Fibroblast of lung (primary cell): ENCODE measurements around the gene KCNK4. TPM values are rescaled to one million over a fixed set of nuclear protein-coding genes. Genes with fewer than 3 reads are reported as not detected.

Source experiments
- DNase-seq, 2 donors: peaks; one replicate each; pipeline versions ENCODE4 v3.0.0 to v3.0.0-alpha.2; 2010; ENCODE audit warnings: low read depth in 2 of 2
- H2AFZ ChIP-seq: 2 replicates; pipeline ENCODE4 v1.5.1; 2012; ENCODE audit warnings: low read length, control low read depth, inconsistent platforms
- H3K27ac ChIP-seq: 2 replicates; pipeline ENCODE4 v1.5.1; 2011; ENCODE audit warnings: low read length, control low read depth; ENCODE audit not compliant: insufficient read depth
- H3K27me3 ChIP-seq: 2 replicates; pipeline ENCODE4 v1.5.1; 2011; ENCODE audit warnings: mild to moderate bottlenecking, low read length; ENCODE audit not compliant: control insufficient read depth, insufficient read depth
- H3K36me3 ChIP-seq: 2 replicates; pipeline ENCODE4 v1.5.1; 2011; ENCODE audit warnings: low read length; ENCODE audit not compliant: control insufficient read depth, insufficient read depth
- H3K4me1 ChIP-seq: 2 replicates; pipeline ENCODE4 v1.5.1; 2011; ENCODE audit warnings: low read length; ENCODE audit not compliant: control insufficient read depth, insufficient read depth; ENCODE audit errors: extremely low read depth
- H3K4me2 ChIP-seq: 2 replicates; pipeline ENCODE4 v1.5.1; 2011; ENCODE audit warnings: low read length, control low read depth; ENCODE audit not compliant: insufficient read depth; ENCODE audit errors: extremely low read depth
- H3K4me3 ChIP-seq, 4 experiments: fragments of 200-600 bp in 1 of 4; sonication (generic) in 1 of 4; replicated peaks in 1 of 4; 2 replicates each; pipeline ENCODE4 v1.5.1; 2011 to 2016; ENCODE audit warnings: low read length in 4 of 4, low read depth in 3 of 4, mild to moderate bottlenecking in 3 of 4, control low read depth in 2 of 4, inconsistent platforms in 1 of 4, mixed read lengths in 1 of 4; ENCODE audit not compliant: insufficient read depth in 1 of 4; ENCODE audit errors: control extremely low read depth in 1 of 4
- H3K79me2 ChIP-seq: 2 replicates; pipeline ENCODE4 v1.5.1; 2012; ENCODE audit warnings: mild to moderate bottlenecking, low read length, inconsistent platforms; ENCODE audit not compliant: control insufficient read depth, insufficient read depth
- H3K9ac ChIP-seq: 2 replicates; pipeline ENCODE4 v1.5.1; 2011; ENCODE audit warnings: mild to moderate bottlenecking, low read length, control low read depth; ENCODE audit not compliant: insufficient read depth
- H3K9me3 ChIP-seq: 2 replicates; pipeline ENCODE4 v1.5.1; 2012; ENCODE audit warnings: low read depth, low read length; ENCODE audit not compliant: control insufficient read depth, insufficient read depth
- H4K20me1 ChIP-seq: 2 replicates; pipeline ENCODE4 v1.5.1; 2011; ENCODE audit warnings: low read length; ENCODE audit not compliant: control insufficient read depth, insufficient read depth; ENCODE audit errors: extremely low read depth
- EZH2 ChIP-seq: IDR thresholded peaks from 2 replicates; pipeline ENCODE4 v1.5.1; 2012; ENCODE audit warnings: low read length, control low read depth, mild to moderate bottlenecking; ENCODE audit errors: missing control alignments
- polyA plus RNA-seq, 2 donors: library from polyadenylated mRNA; depleted of rRNA in 1 of 2; stranded (reverse) in 1 of 2; unstranded in 1 of 2; fragments of >200 nt; gene quantifications; 2 replicates each; pipeline ENCODE4 v1.2.1, GENCODE V29; 2011 to 2012; ENCODE audit warnings: missing spikeins in 1 of 2
- total RNA-seq: library from RNA; depleted of rRNA; stranded (reverse); fragments of >200 nt; gene quantifications from 2 replicates; pipeline ENCODE4 v1.2.1, GENCODE V29; 2014
- TF ChIP-seq, protein P1 (sequence below), 2 donors: IDR thresholded peaks in 1 of 2; conservative IDR thresholded peaks in 1 of 2; 1 replicate in 1 of 2; 2 replicates in 1 of 2; pipeline ENCODE4 v1.5.1; 2011 to 2012; ENCODE audit warnings: low read length in 2 of 2, control low read depth in 1 of 2, inconsistent platforms in 1 of 2, low read depth in 1 of 2, mild to moderate bottlenecking in 1 of 2

Gene KCNK4
- total and polyA plus RNA-seq, 2 donors (not counting 1 experiment from before 2014, with no cell fraction given), result not detected

DNA sequence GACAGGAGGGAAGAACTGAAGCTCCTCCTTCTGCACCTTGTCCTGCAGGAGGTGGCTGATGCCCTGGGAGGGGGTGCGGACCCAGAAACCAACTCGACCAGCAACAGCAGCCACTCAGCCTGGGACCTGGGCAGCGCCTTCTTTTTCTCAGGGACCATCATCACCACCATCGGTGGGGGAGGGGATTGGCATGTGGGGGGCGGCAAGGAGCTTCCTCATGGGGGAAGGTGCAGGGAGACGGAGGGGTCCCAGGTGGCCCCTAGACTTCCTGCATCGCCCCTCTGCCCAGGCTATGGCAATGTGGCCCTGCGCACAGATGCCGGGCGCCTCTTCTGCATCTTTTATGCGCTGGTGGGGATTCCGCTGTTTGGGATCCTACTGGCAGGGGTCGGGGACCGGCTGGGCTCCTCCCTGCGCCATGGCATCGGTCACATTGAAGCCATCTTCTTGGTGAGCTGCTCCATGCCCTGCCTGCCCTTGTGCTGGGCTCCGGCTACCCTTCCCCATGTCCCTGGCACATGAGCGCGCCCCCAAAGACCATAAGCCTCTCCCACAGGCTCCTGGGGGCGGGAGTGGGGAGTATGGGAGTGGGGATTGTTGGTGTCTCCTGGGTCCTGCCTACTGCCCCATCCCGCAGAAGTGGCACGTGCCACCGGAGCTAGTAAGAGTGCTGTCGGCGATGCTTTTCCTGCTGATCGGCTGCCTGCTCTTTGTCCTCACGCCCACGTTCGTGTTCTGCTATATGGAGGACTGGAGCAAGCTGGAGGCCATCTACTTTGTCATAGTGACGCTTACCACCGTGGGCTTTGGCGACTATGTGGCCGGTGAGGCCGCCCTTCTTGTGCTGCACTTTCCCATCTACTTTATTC is 6.0 kb downstream of the KCNK4 start:
- Histone ChIP-seq H3K36me3 (no peaks in the 10 kb centered on the region), H3K9ac (no peak overlapping the region), H3K9me3 (no peaks in the 10 kb centered on the region), H3K27ac (no peak overlapping the region), H2AFZ (no peak overlapping the region), H4K20me1 (no peaks in the 10 kb centered on the region), H3K4me3 (no peak overlapping the region), H3K79me2 (no peaks in the 10 kb centered on the region), H3K4me2 (no peak overlapping the region), H3K27me3 (peaks cover 65% of the 10 kb centered on the region), H3K4me1 (peaks cover 4% of the 10 kb centered on the region)
- no peak for DNase-seq
- TF ChIP-seq EZH2, result no peak
- TF ChIP-seq, protein P1, sequence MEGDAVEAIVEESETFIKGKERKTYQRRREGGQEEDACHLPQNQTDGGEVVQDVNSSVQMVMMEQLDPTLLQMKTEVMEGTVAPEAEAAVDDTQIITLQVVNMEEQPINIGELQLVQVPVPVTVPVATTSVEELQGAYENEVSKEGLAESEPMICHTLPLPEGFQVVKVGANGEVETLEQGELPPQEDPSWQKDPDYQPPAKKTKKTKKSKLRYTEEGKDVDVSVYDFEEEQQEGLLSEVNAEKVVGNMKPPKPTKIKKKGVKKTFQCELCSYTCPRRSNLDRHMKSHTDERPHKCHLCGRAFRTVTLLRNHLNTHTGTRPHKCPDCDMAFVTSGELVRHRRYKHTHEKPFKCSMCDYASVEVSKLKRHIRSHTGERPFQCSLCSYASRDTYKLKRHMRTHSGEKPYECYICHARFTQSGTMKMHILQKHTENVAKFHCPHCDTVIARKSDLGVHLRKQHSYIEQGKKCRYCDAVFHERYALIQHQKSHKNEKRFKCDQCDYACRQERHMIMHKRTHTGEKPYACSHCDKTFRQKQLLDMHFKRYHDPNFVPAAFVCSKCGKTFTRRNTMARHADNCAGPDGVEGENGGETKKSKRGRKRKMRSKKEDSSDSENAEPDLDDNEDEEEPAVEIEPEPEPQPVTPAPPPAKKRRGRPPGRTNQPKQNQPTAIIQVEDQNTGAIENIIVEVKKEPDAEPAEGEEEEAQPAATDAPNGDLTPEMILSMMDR (conservative IDR thresholded peaks at IDR 0.05 in 1 of 2, IDR thresholded peaks at IDR 0.05 in 1 of 2; ENCODE audit: low read depth in 1 of 2, low read length in 2 of 2), result no peak

DNA sequence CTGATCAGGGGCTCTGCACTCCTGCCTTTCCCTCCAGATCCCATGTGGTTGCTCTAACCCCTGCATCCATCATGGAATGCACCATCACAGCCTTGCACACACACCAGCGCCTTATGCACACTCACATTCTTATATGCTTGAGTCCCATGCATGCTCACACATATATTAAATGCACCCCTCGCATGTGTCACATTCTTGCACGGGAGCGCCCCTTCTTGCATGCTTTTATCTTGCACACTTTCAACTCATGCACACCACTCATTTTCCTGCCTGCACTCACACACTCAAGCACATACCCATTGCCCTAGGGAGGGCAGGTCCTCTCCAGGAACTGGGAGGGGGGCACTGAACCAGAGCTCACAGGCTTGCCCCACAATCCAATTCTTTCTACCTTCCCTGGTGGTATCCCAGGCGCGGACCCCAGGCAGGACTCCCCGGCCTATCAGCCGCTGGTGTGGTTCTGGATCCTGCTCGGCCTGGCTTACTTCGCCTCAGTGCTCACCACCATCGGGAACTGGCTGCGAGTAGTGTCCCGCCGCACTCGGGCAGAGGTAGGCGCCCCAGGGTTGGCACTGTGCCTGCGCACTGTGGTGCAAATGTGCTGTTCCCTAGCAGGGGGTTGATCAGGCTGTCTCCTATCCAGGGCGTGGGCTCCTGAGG is 6.7 kb downstream of the KCNK4 start:
- peaks cover 4% of the 10 kb centered on the region for H3K4me1 ChIP-seq
- no peaks in the 10 kb centered on the region for H3K9me3 ChIP-seq
- H3K36me3 ChIP-seq, result no peaks in the 10 kb centered on the region
- DNase-seq, result no peak
- TF ChIP-seq, protein P1 (conservative IDR thresholded peaks at IDR 0.05 in 1 of 2, IDR thresholded peaks at IDR 0.05 in 1 of 2; ENCODE audit: low read depth in 1 of 2, low read length in 2 of 2), result no peak
- no peak for TF ChIP-seq EZH2
- no peaks in the 10 kb centered on the region for H3K79me2 ChIP-seq
- no peak overlapping the region for H2AFZ ChIP-seq
- H3K27ac ChIP-seq, result no peak overlapping the region
- no peak overlapping the region for H3K4me2 ChIP-seq
- H3K4me3 ChIP-seq, result no peak overlapping the region
- H3K27me3 ChIP-seq, result peaks cover 57% of the 10 kb centered on the region
- no peaks in the 10 kb centered on the region for H4K20me1 ChIP-seq
- H3K9ac ChIP-seq, result no peak overlapping the region
